NCI-H2196 treated with DMSO at 0.1 percent for 48 hours (cell line): Measurements from ENCODE around the gene NTRK3.

Experiments used
- DNase-seq: peaks from one replicate; lab custom pipeline; 2025; ENCODE audit not compliant: unreplicated experiment; lab: John Stamatoyannopoulos, UW

Gene NTRK3

GRCh38 chr15:88188300-88188699, 68.2 kb downstream of the NTRK3 start:
- DNase-seq, result no peak

GRCh38 chr15:88187195-88187594, 69.3 kb downstream of the NTRK3 start:
- no peak for DNase-seq

- no peak for DNase-seq
These were observed 71.0 kb downstream of the NTRK3 start for GRCh38 chr15:88185584-88185983.

GRCh38 chr15:88181613-88182012, 74.9 kb downstream of the NTRK3 start:
- DNase-seq, result no peak

DNA sequence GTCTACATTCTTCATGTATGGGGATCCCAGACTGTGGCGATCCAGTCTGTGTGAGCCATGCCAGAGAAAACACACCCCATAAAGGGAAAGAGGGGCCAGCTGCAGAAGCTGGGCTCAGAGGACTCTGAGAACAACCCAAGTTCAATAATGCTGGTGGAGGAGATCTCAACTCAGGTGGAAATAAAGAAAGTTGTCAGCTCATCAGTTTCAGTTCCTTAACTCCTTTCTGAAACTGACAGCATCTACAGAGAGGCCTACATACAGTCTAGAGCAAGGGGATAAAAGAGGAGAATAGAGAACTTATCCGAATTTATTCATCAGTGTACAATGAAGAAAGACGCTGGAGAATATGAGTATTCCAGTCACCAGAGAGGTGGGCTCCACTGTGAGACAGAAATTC, 77.0 kb downstream of the NTRK3 start:
- DNase-seq, result no peak

DNA sequence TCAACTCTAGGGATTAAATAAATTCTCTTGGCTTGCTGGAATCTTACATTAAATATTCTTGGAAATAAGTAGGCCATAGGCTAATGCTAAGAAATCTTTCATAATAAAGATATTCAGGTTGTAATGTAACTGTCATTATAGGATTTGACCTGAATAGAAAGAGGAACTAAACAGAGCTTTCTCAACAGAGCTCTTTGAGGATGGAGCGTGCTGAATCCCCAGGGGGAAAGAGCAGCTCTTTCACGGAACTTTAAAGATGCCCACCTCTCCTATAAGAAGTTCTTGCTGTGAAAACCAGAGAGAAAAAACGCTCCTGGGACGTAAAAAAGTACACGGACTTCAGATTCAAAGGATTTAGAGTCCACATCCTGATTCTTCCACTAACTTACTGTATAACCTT, 77.9 kb downstream of the NTRK3 start:
- no peak for DNase-seq

DNA sequence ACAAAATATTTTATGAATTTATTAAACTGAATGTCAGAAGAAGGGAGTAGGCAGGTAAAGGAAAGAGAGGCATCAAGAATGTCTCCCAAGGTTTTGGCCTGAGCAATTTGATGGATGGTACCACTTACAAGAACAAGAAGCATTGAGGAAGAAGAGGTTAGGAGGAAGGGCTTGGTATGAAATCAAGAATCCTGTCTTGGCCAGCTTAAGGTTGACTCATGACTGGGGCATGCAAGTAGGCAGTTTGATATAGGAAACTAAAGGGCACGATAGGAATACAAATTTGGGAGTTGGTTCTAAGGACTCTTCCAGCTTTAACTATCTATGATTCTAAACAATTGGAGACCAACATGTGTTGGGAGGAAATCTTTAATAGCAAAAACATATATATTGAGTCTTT, 79.1 kb downstream of the NTRK3 start:
- DNase-seq, result no peak

- DNase-seq, result no peak
These were observed 82.0 kb downstream of the NTRK3 start for GRCh38 chr15:88174571-88174970.

DNA sequence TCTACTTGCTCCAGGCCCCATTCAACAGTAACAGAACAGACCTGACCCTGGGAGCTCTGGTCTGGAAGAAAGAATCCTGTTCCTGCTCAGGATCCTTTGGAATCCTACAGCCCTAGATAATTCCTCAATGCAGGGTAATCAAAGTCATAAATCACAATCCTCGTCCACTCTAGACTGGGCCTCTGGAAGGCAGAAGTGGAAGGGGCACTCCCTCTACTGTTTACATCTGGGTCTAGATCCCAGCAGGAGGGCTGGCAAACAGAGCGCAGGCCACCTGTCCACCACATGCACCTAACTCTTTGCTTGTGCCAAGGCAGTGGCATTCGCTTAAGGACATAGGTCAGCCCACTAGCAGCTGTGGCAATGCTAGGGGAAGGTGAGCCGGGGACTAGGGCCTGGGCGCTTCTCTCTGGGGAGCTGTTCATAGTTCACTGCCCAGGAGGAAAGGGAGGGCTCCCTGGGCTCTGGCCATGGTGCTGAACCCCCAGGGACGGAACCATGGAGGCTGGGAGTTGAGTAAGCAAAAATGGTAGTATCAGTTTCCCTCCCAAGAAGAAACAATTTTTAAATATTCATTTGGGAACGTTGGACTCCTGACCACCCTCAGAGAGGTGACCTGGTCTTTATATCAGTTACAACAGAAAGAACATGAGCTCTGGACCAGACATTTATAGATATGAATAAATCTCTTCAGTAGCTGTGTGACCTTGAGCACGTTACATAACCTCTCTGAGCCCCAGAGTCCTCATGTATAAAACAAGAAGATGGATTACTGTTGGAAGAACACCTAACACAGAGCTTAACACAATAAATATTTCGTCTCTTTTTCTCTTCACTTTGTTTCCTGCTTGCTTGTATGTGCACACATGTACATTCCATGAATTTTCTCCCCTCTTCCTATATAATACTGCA, 90.2 kb downstream of the NTRK3 start:
- DNase-seq, result no peak

DNA sequence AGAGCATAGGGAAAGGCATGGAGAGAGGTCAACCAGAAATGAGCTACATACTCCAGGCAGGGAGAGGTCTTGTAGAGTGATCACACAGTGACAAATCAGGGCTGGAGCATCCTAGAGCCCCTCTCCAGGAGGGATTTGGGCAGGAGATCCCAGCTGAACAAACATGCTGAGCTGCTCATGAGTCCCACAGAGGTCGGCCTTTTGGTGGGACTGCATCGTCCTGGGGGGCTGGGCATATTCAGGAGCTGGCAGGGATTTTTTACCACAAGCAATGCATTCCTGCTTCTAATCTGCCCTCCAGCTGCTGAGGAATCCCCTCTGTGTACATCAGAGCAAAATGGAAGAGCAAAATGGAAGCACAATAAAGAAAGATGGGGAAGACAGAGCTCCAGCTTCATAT, 94.9 kb downstream of the NTRK3 start:
- DNase-seq, result no peak

DNA sequence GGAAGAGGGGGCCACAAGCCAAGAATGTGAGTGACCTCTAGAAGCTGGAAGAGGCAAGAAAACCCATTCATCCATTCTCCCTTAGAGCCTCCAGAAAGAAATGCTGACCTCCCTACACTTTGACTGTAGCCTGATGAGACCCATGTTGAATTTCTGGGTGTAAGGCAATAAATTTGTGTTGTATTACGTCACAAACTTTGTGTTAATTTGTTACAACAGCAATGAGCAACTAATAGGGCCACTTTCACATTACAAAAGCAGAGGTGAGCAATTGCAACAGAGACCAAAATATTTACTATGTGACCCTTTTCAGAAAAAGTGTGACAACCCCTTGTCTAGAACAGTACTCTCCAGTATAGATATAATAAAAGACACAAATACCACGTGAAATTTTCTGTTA, 101.2 kb downstream of the NTRK3 start:
- no peak for DNase-seq

- DNase-seq, result no peak
These were observed 103.9 kb downstream of the NTRK3 start for GRCh38 chr15:88152672-88153071.

DNA sequence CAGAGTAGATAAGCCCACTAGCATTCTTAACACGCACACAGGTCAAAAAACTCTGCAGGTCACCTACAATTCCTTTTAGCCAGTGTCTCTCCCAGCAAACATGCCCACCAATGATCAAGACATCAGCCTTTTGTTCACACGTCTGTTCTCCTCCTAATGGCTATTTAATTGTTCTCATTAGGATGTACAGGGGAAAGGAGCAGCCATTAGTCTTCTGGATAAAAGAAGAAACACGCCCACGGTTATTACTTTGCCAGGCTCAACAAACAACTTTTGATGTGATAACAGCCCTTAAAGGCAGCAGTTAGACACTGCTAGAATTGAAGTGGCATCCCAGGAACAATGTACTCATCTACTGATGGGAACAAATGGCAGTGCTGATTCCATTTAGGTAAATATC, 108.8 kb downstream of the NTRK3 start:
- no peak for DNase-seq

GRCh38 chr15:88144921-88145653, 111.5 kb downstream of the NTRK3 start:
- DNase-seq, result no peak

- DNase-seq, result no peak
These were observed 114.4 kb downstream of the NTRK3 start for GRCh38 chr15:88142121-88142520.

- DNase-seq, result no peak
These were observed 115.2 kb downstream of the NTRK3 start for GRCh38 chr15:88141269-88141889.

GRCh38 chr15:88140398-88140797, 116.1 kb downstream of the NTRK3 start:
- DNase-seq, result no peak

DNA sequence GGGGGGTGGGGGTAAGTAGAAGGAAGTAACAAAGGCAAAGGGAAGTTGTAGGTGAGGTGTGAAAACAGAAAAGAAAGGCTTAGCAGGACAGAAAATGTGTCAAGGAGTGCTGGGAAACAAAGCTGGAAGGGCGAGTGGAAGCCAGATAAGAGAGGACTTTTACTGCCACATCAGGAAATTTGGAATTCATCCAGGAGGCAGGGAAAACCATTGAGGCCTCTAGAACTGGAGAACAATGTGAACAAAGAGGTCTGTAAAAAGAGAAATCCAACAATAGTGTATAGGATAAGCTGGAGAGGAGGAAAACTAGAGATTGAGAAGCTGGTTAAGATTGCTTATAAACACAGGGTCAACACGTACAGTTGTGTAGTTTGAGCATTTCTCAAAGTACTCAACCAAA, 116.6 kb downstream of the NTRK3 start:
- no peak for DNase-seq

GRCh38 chr15:88133795-88134194, 122.7 kb downstream of the NTRK3 start:
- DNase-seq, result no peak

- DNase-seq, result no peak
These were observed 124.0 kb downstream of the NTRK3 start for GRCh38 chr15:88132499-88132898.

- DNase-seq, result no peak
These were observed 124.6 kb downstream of the NTRK3 start for GRCh38 chr15:88131937-88132336.

DNA sequence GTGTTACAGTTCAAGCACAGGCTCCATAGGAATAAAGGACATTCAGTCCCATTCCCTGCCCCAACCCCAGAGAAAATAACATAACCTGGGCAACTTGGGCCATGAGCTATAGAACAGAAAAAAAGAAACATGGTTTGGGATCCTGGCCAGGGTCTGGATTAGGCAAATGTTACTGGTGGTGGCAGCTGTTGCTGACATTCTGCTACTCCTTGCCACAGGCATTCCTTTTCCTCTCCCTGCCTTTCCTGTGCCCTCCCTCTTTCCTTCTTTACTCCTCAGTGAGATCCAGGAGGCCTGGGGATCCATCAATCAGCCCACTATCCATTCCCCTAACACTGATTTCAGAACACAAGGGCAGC, 129.1 kb downstream of the NTRK3 start:
- DNase-seq, result no peak
